ENCODE results near the gene NRIP1. TPM values are rescaled to one million over a fixed set of nuclear protein-coding genes. Genes with fewer than 3 reads are reported as not detected.

The NRIP1 gene
- total RNA-seq, 4 donors from 2014 or later: 38.5 to 63.7 (median 55.6) TPM

DNA sequence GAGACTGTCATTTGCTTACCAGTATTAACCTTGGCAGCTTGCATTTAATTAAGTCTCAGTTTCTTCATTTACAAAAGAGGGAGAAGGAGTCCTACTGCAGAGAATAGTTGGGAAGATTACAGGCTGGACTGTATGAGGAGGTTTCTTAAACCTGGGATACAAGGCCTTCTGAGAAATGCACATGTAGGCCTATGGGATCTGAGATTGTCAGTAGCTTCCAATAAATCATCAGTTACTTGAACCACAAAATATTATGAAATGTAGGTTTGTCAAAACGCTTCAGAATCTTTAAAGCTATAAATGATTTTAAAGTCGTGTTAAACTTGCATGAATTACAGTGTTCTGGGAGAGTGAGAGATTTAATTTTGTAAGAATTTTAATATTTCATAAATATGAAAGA, 69.6 kb downstream of the NRIP1 start:
- Histone ChIP-seq H3K4me1 (peaks cover 0 to 18% (median 12%) of the 10 kb centered on the region in 4 donors), H3K27ac (no peak overlapping the region), H3K27me3 (no peaks in the 10 kb centered on the region), H3K4me3 (no peak overlapping the region), H3K9me3 (no peaks in the 10 kb centered on the region), H3K36me3 (no peaks in the 10 kb centered on the region)
- no peak for TF ChIP-seq POLR2AphosphoS5 (IDR thresholded peaks at IDR 0.05)
- intact Hi-C loops (cut with DNase I; ENCODE audit: low total_unique reads) (no loop called here), in situ Hi-C loops (cut with MboI; ENCODE audit: low pct_ligation_motif_present in 1 of 4, low pct_unique_long_range_greater_than_20kb in 1 of 4, low sequenced_read_pairs in 3 of 4) (no loop called here)
- WGBS, 2 donors (ENCODE audit: low coverage in 1 of 2): 59 to 72% methylated on average over 2 of the region's 2 CpGs
- DNase-seq: no peak

DNA sequence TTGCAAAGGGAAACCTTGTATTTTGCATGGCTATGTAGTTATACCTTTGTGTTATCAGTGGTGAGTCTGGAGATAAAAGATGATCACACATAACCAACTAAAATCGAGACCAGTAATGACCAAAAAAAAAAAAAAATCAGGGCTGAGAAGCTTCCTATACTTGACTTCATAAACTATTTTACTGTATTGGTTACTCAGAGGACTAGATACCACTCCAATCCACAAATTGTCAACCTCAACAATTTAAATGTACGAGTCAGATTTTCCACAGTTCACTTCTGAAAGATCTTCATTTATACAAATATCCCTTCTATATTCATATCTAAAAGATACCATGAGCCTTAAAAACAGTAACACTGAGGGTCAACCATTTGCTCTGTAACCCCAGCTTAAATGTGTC, 71.7 kb downstream of the NRIP1 start:
- DNase-seq: no peak
- Histone ChIP-seq H3K36me3 (no peaks in the 10 kb centered on the region), H3K27ac (no peak overlapping the region), H3K4me3 (no peak overlapping the region), H3K27me3 (no peaks in the 10 kb centered on the region), H3K4me1 (peaks cover 0 to 11% (median 0%) of the 10 kb centered on the region in 4 donors), H3K9me3 (no peaks in the 10 kb centered on the region)
- in situ Hi-C loops (cut with MboI; ENCODE audit: low pct_ligation_motif_present in 1 of 4, low pct_unique_long_range_greater_than_20kb in 1 of 4, low sequenced_read_pairs in 3 of 4): no loop called here
- WGBS, 2 donors (ENCODE audit: low coverage in 1 of 2): 86 to 89% methylated on average over 2 of the region's 2 CpGs
- intact Hi-C loops (cut with DNase I; ENCODE audit: low total_unique reads): no loop called here
- TF ChIP-seq POLR2AphosphoS5 (IDR thresholded peaks at IDR 0.05) (no peak), EP300 (IDR thresholded peaks at IDR 0.05; ENCODE audit: low read depth) (no peak), POLR2A (IDR thresholded peaks at IDR 0.05) (no peak)
- TF ChIP-seq, protein P1, sequence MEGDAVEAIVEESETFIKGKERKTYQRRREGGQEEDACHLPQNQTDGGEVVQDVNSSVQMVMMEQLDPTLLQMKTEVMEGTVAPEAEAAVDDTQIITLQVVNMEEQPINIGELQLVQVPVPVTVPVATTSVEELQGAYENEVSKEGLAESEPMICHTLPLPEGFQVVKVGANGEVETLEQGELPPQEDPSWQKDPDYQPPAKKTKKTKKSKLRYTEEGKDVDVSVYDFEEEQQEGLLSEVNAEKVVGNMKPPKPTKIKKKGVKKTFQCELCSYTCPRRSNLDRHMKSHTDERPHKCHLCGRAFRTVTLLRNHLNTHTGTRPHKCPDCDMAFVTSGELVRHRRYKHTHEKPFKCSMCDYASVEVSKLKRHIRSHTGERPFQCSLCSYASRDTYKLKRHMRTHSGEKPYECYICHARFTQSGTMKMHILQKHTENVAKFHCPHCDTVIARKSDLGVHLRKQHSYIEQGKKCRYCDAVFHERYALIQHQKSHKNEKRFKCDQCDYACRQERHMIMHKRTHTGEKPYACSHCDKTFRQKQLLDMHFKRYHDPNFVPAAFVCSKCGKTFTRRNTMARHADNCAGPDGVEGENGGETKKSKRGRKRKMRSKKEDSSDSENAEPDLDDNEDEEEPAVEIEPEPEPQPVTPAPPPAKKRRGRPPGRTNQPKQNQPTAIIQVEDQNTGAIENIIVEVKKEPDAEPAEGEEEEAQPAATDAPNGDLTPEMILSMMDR (IDR thresholded peaks at IDR 0.05): no peak

DNA sequence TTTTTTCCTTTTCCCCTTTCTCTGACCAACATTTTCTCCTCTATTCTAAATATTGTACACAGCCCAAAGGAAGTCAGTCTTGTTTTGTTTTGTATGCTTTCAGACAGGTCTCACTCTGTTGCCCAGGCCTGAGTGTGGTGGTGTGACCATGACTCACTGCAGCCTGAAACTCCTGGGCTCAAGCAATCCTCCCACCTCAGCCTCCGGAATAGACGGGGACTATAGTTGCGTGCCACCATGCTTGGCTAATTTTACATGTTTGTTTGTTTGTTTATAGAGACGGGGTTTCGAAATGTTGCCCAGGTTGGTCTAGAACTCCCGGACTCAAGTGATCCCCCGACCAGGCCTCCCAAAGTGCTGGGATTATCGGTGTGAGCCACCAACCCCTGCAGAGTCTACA, 72.8 kb downstream of the NRIP1 start:
- Histone ChIP-seq H3K27ac (no peak overlapping the region), H3K27me3 (no peaks in the 10 kb centered on the region), H3K36me3 (no peaks in the 10 kb centered on the region), H3K4me1 (peaks cover 0 to 11% (median 0%) of the 10 kb centered on the region in 4 donors), H3K9me3 (no peaks in the 10 kb centered on the region), H3K4me3 (no peak overlapping the region)
- TF ChIP-seq, protein P1 (IDR thresholded peaks at IDR 0.05): no peak
- no peak for TF ChIP-seq POLR2AphosphoS5 (IDR thresholded peaks at IDR 0.05)
- TF ChIP-seq EP300 (IDR thresholded peaks at IDR 0.05; ENCODE audit: low read depth): no peak
- no peak for TF ChIP-seq POLR2A (IDR thresholded peaks at IDR 0.05)
- in situ Hi-C loops (cut with MboI; ENCODE audit: low pct_ligation_motif_present in 1 of 4, low pct_unique_long_range_greater_than_20kb in 1 of 4, low sequenced_read_pairs in 3 of 4): no loop called here
- 84 to 95% methylated on average over 7 to 8 of the region's 8 CpGs for WGBS, 2 donors (ENCODE audit: low coverage in 1 of 2)
- intact Hi-C loops (cut with DNase I; ENCODE audit: low total_unique reads): no loop called here
- no peak for DNase-seq

DNA sequence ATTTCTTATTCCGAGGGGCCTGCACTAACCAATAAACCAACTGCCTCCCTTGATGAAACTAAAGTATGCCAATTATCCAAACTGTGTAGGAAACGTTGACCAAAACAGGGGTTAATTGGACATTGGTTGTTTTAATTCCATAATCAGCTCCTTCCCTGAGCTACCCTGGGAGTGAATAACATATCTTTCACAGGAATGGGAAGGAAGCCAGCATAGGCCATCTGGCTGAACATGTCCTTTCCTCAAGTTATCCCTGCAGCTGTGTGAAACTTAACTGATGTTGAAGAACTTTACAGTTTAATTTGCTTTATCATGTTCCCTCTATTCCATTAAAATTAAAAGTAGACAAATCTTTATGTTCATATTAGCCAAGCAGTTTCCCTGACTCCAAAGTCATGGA, 75.4 kb downstream of the NRIP1 start:
- TF ChIP-seq EP300 (IDR thresholded peaks at IDR 0.05; ENCODE audit: low read depth) (no peak), POLR2A (IDR thresholded peaks at IDR 0.05) (no peak), POLR2AphosphoS5 (IDR thresholded peaks at IDR 0.05) (no peak)
- TF ChIP-seq, protein P1 (IDR thresholded peaks at IDR 0.05): no peak
- Histone ChIP-seq H3K27me3 (no peaks in the 10 kb centered on the region), H3K27ac (no peak overlapping the region), H3K4me1 (peaks cover 0 to 11% (median 0%) of the 10 kb centered on the region in 4 donors), H3K36me3 (no peaks in the 10 kb centered on the region), H3K9me3 (no peaks in the 10 kb centered on the region), H3K4me3 (no peak overlapping the region)
- 70 to 76% methylated on average over 2 of the region's 2 CpGs for WGBS, 2 donors (ENCODE audit: low coverage in 1 of 2)
- intact Hi-C loops (cut with DNase I; ENCODE audit: low total_unique reads): no loop called here
- DNase-seq: no peak
- in situ Hi-C loops (cut with MboI; ENCODE audit: low pct_ligation_motif_present in 1 of 4, low pct_unique_long_range_greater_than_20kb in 1 of 4, low sequenced_read_pairs in 3 of 4): no loop called here

DNA sequence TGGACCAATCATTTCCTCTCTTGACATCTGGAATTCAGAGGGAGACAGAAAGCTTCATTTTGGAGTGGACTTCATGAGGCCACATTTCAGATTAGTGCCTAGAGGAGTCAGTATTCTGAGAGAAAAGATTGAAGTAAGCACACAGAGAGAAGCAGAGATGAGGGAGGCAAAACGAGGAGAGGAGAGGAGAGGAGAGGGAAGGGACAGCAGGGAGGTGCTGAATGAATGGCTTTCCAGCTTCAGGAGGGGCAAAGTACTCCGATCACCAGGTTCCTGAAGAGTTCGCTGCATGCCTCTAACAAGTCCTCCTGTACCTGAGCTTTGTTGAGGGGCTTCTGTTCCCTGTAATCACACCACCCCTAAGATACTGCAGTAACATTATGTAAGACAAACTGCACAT, 76.0 kb downstream of the NRIP1 start:
- Histone ChIP-seq H3K27ac (no peak overlapping the region), H3K9me3 (no peaks in the 10 kb centered on the region), H3K4me1 (peaks cover 0 to 11% (median 0%) of the 10 kb centered on the region in 4 donors), H3K4me3 (no peak overlapping the region), H3K36me3 (no peaks in the 10 kb centered on the region), H3K27me3 (no peaks in the 10 kb centered on the region)
- WGBS, 2 donors (ENCODE audit: low coverage in 1 of 2): 71% methylated on average over 3 of the region's 3 CpGs; no CpG with 5 or more reads in 1 of the 2 donors
- intact Hi-C loops (cut with DNase I; ENCODE audit: low total_unique reads): no loop called here
- DNase-seq: no peak
- in situ Hi-C loops (cut with MboI; ENCODE audit: low pct_ligation_motif_present in 1 of 4, low pct_unique_long_range_greater_than_20kb in 1 of 4, low sequenced_read_pairs in 3 of 4): no loop called here
- TF ChIP-seq POLR2AphosphoS5 (IDR thresholded peaks at IDR 0.05) (no peak), EP300 (IDR thresholded peaks at IDR 0.05; ENCODE audit: low read depth) (no peak), POLR2A (IDR thresholded peaks at IDR 0.05) (no peak)
- TF ChIP-seq, protein P1 (IDR thresholded peaks at IDR 0.05): no peak

Data from transverse colon (tissue), 4 donors.